Fibroblast of the aortic adventitia (primary cell): ENCODE measurements around the gene TLK1. TPM values are rescaled to one million over a fixed set of nuclear protein-coding genes. Genes with fewer than 3 reads are reported as not detected.

ENCODE experiments used
- DNase-seq: peaks from one replicate; pipeline ENCODE4 v3.0.0-alpha.2; 2010; ENCODE audit warnings: low read depth
- H3K4me3 ChIP-seq: 2 replicates; pipeline ENCODE4 v1.5.1; 2011; ENCODE audit warnings: low read depth, mild to moderate bottlenecking, control low read depth, low read length, moderate library complexity
- CTCF ChIP-seq: IDR thresholded peaks from 2 replicates; pipeline ENCODE4 v1.5.1; 2011; ENCODE audit warnings: mild to moderate bottlenecking, low read length, control low read depth, inconsistent platforms; ENCODE audit not compliant: insufficient read depth
- total RNA-seq: library from RNA; depleted of rRNA; stranded (reverse); fragments of >200 nt; gene quantifications from 2 replicates; pipeline ENCODE4 v1.2.3, GENCODE V29; 2012; ENCODE audit warnings: low replicate concordance

The TLK1 gene
- total RNA-seq, 1 donor = 28.1 TPM

- DNase-seq = no peak
- H3K4me3 ChIP-seq = no peak overlapping the region
- no peak for TF ChIP-seq CTCF
Observed at GRCh38 chr2:170944545-170944944, 216.1 kb downstream of the TLK1 start.

GRCh38 chr2:170943596-170943995 is 217.1 kb downstream of the TLK1 start:
- DNase-seq = no peak
- TF ChIP-seq CTCF = no peak
- H3K4me3 ChIP-seq = no peak overlapping the region

GRCh38 chr2:170943041-170943440 is 217.7 kb downstream of the TLK1 start:
- H3K4me3 ChIP-seq = no peak overlapping the region
- no peak for DNase-seq
- no peak for TF ChIP-seq CTCF

- DNase-seq = no peak
- no peak overlapping the region for H3K4me3 ChIP-seq
Observed at GRCh38 chr2:170942615-170943014, 218.1 kb downstream of the TLK1 start.

More at GRCh38 chr2:170942615-170943014, 218.1 kb downstream of the TLK1 start:
- TF ChIP-seq CTCF = no peak

Other genes with a start within 250 kb of the TLK1 start
- 27.9 and 67.7 TPM in 2 replicates for gene GORASP2, start 231.6 kb downstream of the TLK1 start, total RNA-seq